Sigmoid colon (tissue), 4 donors: ENCODE results near the gene BCAS3.

ENCODE experiments used
- CTCF ChIP-seq, 4 experiments: fragments of 450-650 bp in 3 of 4; fragments of 200-600 bp in 1 of 4; IDR thresholded peaks; one replicate each; pipeline ENCODE4 v1.5.1; 2016 to 2019; ENCODE audit warnings: antibody characterized with exemption in 4 of 4, mild to moderate bottlenecking in 3 of 4, moderate library complexity in 2 of 4
- EP300 ChIP-seq, 4 donors: sonication (generic); formaldehyde crosslinking; IDR thresholded peaks; one replicate each; pipeline ENCODE4 v1.6.1; 2017; ENCODE audit warnings: antibody characterized with exemption in 4 of 4
- POLR2A ChIP-seq, 2 donors: fragments of 450-650 bp; IDR thresholded peaks; one replicate each; pipeline ENCODE4 v1.6.1; 2016; ENCODE audit warnings: antibody characterized with exemption in 2 of 2, mild to moderate bottlenecking in 2 of 2, moderate library complexity in 2 of 2
- POLR2AphosphoS5 ChIP-seq, 4 donors: sonication (generic); formaldehyde crosslinking; IDR thresholded peaks; one replicate each; pipeline ENCODE4 v1.6.1; 2017; ENCODE audit warnings: antibody characterized with exemption in 4 of 4

DNA sequence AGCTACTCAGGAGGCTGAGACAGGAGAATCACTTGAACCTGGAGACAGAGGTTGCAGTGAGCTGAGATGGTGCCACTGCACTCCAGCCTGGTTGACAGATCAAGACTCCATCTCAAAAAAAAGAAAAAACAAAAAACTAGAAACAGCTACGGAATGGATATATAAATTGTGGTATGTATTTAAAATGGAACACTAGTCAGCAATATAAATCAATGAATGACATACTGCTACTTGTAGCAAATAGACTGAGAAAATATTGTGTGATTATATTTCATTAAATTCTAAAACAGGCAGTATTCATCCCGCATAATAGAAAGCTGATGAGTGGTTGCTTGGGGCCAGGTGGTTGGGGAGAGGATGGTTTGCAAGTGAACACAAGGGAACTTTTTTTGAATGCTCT, 261.7 kb downstream of the BCAS3 start:
- TF ChIP-seq CTCF (IDR thresholded peaks at IDR 0.05), result no peak
- TF ChIP-seq POLR2AphosphoS5 (IDR thresholded peaks at IDR 0.05), result no peak
- TF ChIP-seq EP300 (IDR thresholded peaks at IDR 0.05), result no peak
- no peak for TF ChIP-seq POLR2A (IDR thresholded peaks at IDR 0.05)
